Measurements from ENCODE around the gene AMZ2.
"Not testable (repeated sequence)": the region's sequence is repeated elsewhere in the genome, so short reads cannot be mapped to it uniquely, and the experiment has no call there.

DNA sequence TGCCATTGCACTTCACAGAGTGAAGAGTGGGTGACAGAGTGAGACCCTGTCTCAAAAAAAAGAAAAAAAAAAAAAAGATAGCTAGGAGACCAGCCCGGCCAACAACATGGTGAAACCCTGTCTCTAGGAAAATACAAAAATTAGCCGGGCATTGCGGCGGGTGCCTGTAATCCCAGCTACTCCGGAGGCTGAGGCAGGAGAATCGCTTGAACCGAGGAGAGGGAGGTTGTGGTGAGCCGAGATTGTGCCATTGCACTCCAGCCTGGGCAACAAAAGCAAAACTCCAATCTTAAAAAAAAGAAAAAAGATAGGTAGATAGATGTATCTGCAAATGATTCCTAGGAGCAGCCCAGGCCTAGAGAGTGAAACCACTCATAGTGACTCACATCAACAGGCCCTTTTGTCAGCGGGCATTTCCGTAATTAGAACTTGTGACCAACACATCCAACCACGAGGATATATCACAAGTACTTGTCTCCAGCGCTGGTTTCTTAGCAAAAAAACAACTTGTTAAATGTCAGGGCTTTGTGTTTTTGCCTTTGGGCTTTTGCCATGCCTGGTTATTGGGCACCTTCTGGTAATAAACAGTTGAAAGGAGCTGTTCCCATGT is 13.0 kb upstream of the AMZ2 start:
- TF ChIP-seq, protein P1, sequence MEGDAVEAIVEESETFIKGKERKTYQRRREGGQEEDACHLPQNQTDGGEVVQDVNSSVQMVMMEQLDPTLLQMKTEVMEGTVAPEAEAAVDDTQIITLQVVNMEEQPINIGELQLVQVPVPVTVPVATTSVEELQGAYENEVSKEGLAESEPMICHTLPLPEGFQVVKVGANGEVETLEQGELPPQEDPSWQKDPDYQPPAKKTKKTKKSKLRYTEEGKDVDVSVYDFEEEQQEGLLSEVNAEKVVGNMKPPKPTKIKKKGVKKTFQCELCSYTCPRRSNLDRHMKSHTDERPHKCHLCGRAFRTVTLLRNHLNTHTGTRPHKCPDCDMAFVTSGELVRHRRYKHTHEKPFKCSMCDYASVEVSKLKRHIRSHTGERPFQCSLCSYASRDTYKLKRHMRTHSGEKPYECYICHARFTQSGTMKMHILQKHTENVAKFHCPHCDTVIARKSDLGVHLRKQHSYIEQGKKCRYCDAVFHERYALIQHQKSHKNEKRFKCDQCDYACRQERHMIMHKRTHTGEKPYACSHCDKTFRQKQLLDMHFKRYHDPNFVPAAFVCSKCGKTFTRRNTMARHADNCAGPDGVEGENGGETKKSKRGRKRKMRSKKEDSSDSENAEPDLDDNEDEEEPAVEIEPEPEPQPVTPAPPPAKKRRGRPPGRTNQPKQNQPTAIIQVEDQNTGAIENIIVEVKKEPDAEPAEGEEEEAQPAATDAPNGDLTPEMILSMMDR (IDR thresholded peaks at IDR 0.05; ENCODE audit: low read length): not testable (repeated sequence)
- not testable (repeated sequence) for TF ChIP-seq EZH2 (IDR thresholded peaks at IDR 0.05; ENCODE audit: borderline replicate concordance, low read length)

All from OCI-LY1 (cell line).